HCT116 (cell line): ENCODE results near the gene APPL2. TPM values are rescaled to one million over a fixed set of nuclear protein-coding genes. Genes with fewer than 3 reads are reported as not detected.

Experiments used
- ATAC-seq: fragments of 200-7000 bp; cut with Tn5 transposase; 2 replicates; pipeline ENCODE4 v1.9.1; 2020; ENCODE audit warnings: mild to moderate bottlenecking, moderate library complexity
- BruUV-seq: library from RNA; stranded (reverse); fragments of 400-500 nt; replicated peaks from 2 replicates; lab custom pipeline; 2021; lab: Mats Ljungman, UMichigan
- CTCF ChIA-PET: fragments of 300-600 bp; sonication (Branson Sonifier 250); formaldehyde crosslinking; loops from one replicate; lab custom pipeline; 2021; ENCODE audit warnings: antibody characterized with exemption; lab: Charles Lee
- POLR2A ChIA-PET: fragments of 300-600, 350-600 bp; sonication (Branson Sonifier 250); formaldehyde crosslinking; loops from one replicate; lab custom pipeline; 2021; ENCODE audit warnings: antibody characterized with exemption; lab: Charles Lee
- RAD21 ChIA-PET, 2 experiments: fragments of 300-600 bp; sonication (Branson Sonifier 250); formaldehyde crosslinking; loops; one replicate each; lab custom pipeline; 2023; ENCODE audit warnings: low total read pairs in 2 of 2; ENCODE audit not compliant: uncharacterized antibody in 2 of 2, unreplicated experiment in 2 of 2, low non-redundant PET in 1 of 2; lab: Charles Lee
- DNase-seq: peaks from one replicate; pipeline ENCODE4 v3.0.0-alpha.2; 2010; ENCODE audit warnings: low read depth, low spot score
- H2AFZ ChIP-seq: fragments of 200-600 bp; shearing (Covaris generic), sonication (generic); 2 replicates; pipeline ENCODE4 v1.6.1; 2017; ENCODE audit warnings: low read depth, mixed run types, mixed read lengths, antibody characterized with exemption, low read length; ENCODE audit not compliant: poor library complexity, severe bottlenecking
- H3K27ac ChIP-seq: 2 replicates; pipeline ENCODE4 v1.5.1; 2012; ENCODE audit warnings: low read depth, low read length
- H3K27me3 ChIP-seq: fragments of 200-600 bp; sonication (generic); 2 replicates; pipeline ENCODE4 v1.6.1; 2016; ENCODE audit warnings: mixed run types, low read length, mixed read lengths; ENCODE audit not compliant: insufficient read depth
- H3K36me3 ChIP-seq, 2 experiments: fragments of 200-500 bp in 1 of 2; fragments of 200-600 bp in 1 of 2; sonication (Bioruptor generic) in 1 of 2; sonication (generic) in 1 of 2; 2 replicates each; pipeline versions ENCODE4 v1.5.1 to v1.6.1; 2014 to 2016; ENCODE audit warnings: low read length in 2 of 2, inconsistent platforms in 1 of 2, mixed read lengths in 1 of 2, mixed run types in 1 of 2; ENCODE audit not compliant: insufficient read depth in 2 of 2, control insufficient read depth in 1 of 2
- H3K4me1 ChIP-seq, 2 experiments: fragments of 200-600 bp in 1 of 2; sonication (generic) in 1 of 2; 2 replicates each; pipeline versions ENCODE4 v1.5.1 to v1.6.1; 2012 to 2017; ENCODE audit warnings: low read length in 2 of 2, inconsistent platforms in 1 of 2, mild to moderate bottlenecking in 1 of 2, mixed read lengths in 1 of 2, mixed run types in 1 of 2, moderate library complexity in 1 of 2; ENCODE audit not compliant: insufficient read depth in 2 of 2, control insufficient read depth in 1 of 2
- H3K4me2 ChIP-seq: fragments of 200-600 bp; sonication (generic); 2 replicates; pipeline ENCODE4 v1.6.1; 2017; ENCODE audit warnings: mixed run types, low read length, mixed read lengths
- H3K4me3 ChIP-seq, 2 experiments: fragments of 200-600 bp in 1 of 2; sonication (generic) in 1 of 2; replicated peaks in 1 of 2; 2 replicates each; pipeline ENCODE4 v1.5.1; 2011 to 2016; ENCODE audit warnings: low read length in 2 of 2, control low read depth in 1 of 2, low read depth in 1 of 2, mild to moderate bottlenecking in 1 of 2, mixed read lengths in 1 of 2, mixed run types in 1 of 2
- H3K79me2 ChIP-seq: fragments of 200-600 bp; sonication (generic); 2 replicates; pipeline ENCODE4 v1.6.1; 2017; ENCODE audit warnings: mild to moderate bottlenecking, mixed run types, low read length, moderate library complexity, mixed read lengths; ENCODE audit not compliant: insufficient read depth
- H3K9ac ChIP-seq: fragments of 200-600 bp; sonication (generic); 2 replicates; pipeline ENCODE4 v1.6.1; 2016; ENCODE audit warnings: low read length, mixed read lengths
- H3K9me2 ChIP-seq: fragments of 200-600 bp; sonication (generic), shearing (Covaris generic); 2 replicates; pipeline ENCODE4 v1.6.1; 2017; ENCODE audit warnings: mixed run types, mild to moderate bottlenecking, moderate library complexity; ENCODE audit not compliant: insufficient read depth
- H3K9me3 ChIP-seq, 2 experiments: fragments of 200-500 bp in 1 of 2; fragments of 200-600 bp in 1 of 2; sonication (Bioruptor generic) in 1 of 2; sonication (generic) in 1 of 2; 2 replicates each; pipeline ENCODE4 v1.6.1; 2014 to 2017; ENCODE audit warnings: low read length in 2 of 2, mixed read lengths in 2 of 2, inconsistent platforms in 1 of 2, low read depth in 1 of 2, mild to moderate bottlenecking in 1 of 2, mixed run types in 1 of 2, moderate library complexity in 1 of 2; ENCODE audit not compliant: control insufficient read depth in 1 of 2, insufficient read depth in 1 of 2
- H4K20me1 ChIP-seq: fragments of 200-600 bp; sonication (generic), shearing (Covaris generic); 2 replicates; pipeline ENCODE4 v1.6.1; 2017; ENCODE audit warnings: mixed run types, mild to moderate bottlenecking, moderate library complexity; ENCODE audit not compliant: insufficient read depth
- CEBPB ChIP-seq: IDR thresholded peaks from 2 replicates; pipeline ENCODE4 v1.6.1; 2012; ENCODE audit warnings: low read depth
- ELF1 ChIP-seq: IDR thresholded peaks from 2 replicates; pipeline ENCODE4 v1.6.1; 2012; ENCODE audit warnings: low read depth, borderline replicate concordance
- EZH2phosphoT487 ChIP-seq: fragments of 200-600 bp; IDR thresholded peaks from 2 replicates; pipeline ENCODE4 v1.6.1; 2018; ENCODE audit warnings: antibody characterized with exemption, borderline replicate concordance
- RAD21 ChIP-seq: IDR thresholded peaks from 2 replicates; pipeline ENCODE4 v1.6.1; 2012; ENCODE audit warnings: low read depth, mild to moderate bottlenecking
- YY1 ChIP-seq: IDR thresholded peaks from 2 replicates; pipeline ENCODE4 v1.6.1; 2011; ENCODE audit warnings: low read length, low read depth, moderate library complexity, mild to moderate bottlenecking; ENCODE audit not compliant: insufficient replicate concordance; ENCODE audit errors: extremely low read depth
- ZFX ChIP-seq: fragments of 450-650 bp; IDR thresholded peaks from 2 replicates; pipeline ENCODE4 v1.6.1; 2017
- intact Hi-C: fragments of 100-400 bp; cut with micrococcal nuclease; formaldehyde crosslinking; loops from 2 replicates; pipeline ENCODE4 v1.10.0; 2022
- total RNA-seq: library from RNA; stranded (reverse); gene quantifications from one replicate; pipeline ENCODE4 v1.2.1, GENCODE V29; 2021; ENCODE audit not compliant: unreplicated experiment
- TF ChIP-seq, protein P1 (sequence below): IDR thresholded peaks from 2 replicates; pipeline ENCODE4 v1.6.1; 2012
- TF ChIP-seq, protein P2 (sequence below): IDR thresholded peaks from 2 replicates; pipeline ENCODE4 v1.6.1; 2012; ENCODE audit warnings: low read depth

APPL2 gene
- total RNA-seq, 1 experiment from 2014 or later = 22.6 TPM

DNA sequence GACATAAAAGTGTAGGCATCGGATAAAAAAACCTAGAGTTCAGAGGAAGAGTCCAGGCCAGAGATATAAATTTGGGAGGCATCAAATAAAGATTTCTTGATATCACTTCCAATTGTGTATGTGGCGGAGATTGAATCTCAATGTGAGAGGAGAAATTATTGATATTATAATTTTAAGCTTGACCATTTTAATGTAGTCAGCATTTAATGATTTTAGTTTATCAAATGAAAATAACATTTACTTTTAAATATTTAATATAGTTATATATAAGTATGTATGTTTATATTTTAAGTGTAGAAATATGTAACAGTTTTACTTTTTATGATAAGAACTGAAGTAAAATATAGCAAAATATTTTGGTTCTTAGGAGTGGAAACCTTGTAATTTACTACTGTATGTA is 79.7 kb downstream of the APPL2 start:
- Histone ChIP-seq H3K79me2 (no peaks in the 10 kb centered on the region), H3K27ac (no peak overlapping the region), H3K9ac (no peak overlapping the region), H3K9me2 (no peaks in the 10 kb centered on the region), H3K4me2 (no peak overlapping the region), H3K27me3 (no peaks in the 10 kb centered on the region), H3K9me3 (no peaks in the 10 kb centered on the region), H3K4me1 (no peaks in the 10 kb centered on the region), H2AFZ (no peak overlapping the region), H3K36me3 (peaks cover 7 to 33% of the 10 kb centered on the region in 2 experiments; a peak in 3 of 4 replicates), H3K4me3 (no peak overlapping the region), H4K20me1 (no peaks in the 10 kb centered on the region)
- no peak for DNase-seq
- RAD21 ChIA-PET = no interaction called here
- CTCF ChIA-PET = no interaction called here
- intact Hi-C loops = no loop called here
- TF ChIP-seq, protein P1, sequence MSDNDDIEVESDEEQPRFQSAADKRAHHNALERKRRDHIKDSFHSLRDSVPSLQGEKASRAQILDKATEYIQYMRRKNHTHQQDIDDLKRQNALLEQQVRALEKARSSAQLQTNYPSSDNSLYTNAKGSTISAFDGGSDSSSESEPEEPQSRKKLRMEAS = no peak
- TF ChIP-seq YY1 (no peak), CEBPB (no peak), ZFX (no peak), ELF1 (no peak), RAD21 (no peak), EZH2phosphoT487 (no peak)
- TF ChIP-seq, protein P2, sequence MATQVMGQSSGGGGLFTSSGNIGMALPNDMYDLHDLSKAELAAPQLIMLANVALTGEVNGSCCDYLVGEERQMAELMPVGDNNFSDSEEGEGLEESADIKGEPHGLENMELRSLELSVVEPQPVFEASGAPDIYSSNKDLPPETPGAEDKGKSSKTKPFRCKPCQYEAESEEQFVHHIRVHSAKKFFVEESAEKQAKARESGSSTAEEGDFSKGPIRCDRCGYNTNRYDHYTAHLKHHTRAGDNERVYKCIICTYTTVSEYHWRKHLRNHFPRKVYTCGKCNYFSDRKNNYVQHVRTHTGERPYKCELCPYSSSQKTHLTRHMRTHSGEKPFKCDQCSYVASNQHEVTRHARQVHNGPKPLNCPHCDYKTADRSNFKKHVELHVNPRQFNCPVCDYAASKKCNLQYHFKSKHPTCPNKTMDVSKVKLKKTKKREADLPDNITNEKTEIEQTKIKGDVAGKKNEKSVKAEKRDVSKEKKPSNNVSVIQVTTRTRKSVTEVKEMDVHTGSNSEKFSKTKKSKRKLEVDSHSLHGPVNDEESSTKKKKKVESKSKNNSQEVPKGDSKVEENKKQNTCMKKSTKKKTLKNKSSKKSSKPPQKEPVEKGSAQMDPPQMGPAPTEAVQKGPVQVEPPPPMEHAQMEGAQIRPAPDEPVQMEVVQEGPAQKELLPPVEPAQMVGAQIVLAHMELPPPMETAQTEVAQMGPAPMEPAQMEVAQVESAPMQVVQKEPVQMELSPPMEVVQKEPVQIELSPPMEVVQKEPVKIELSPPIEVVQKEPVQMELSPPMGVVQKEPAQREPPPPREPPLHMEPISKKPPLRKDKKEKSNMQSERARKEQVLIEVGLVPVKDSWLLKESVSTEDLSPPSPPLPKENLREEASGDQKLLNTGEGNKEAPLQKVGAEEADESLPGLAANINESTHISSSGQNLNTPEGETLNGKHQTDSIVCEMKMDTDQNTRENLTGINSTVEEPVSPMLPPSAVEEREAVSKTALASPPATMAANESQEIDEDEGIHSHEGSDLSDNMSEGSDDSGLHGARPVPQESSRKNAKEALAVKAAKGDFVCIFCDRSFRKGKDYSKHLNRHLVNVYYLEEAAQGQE = no peak
- no TSS peak for BruUV-seq
- ATAC-seq = no peak
- POLR2A ChIA-PET = no interaction called here
